IMR-90 (cell line): ENCODE data around the gene RNASE7. TPM values are rescaled to one million over a fixed set of nuclear protein-coding genes. Genes with fewer than 3 reads are reported as not detected.

Experiments used
- ATAC-seq: fragments of 200-7000 bp; cut with Tn5 transposase; 2 replicates; pipeline ENCODE4 v1.9.1; 2020; ENCODE audit warnings: low read depth, mild to moderate bottlenecking, moderate library complexity
- BruUV-seq: library from RNA; stranded (reverse); fragments of 400-500 nt; replicated peaks from 2 replicates; lab custom pipeline; 2021; lab: Mats Ljungman, UMichigan
- CTCF ChIA-PET: fragments of 300-600 bp; formaldehyde crosslinking; extraction: SDS; loops from one replicate; lab custom pipeline; 2021; ENCODE audit warnings: antibody characterized with exemption; lab: Yijun Ruan, JAX
- POLR2A ChIA-PET: fragments of 300-600 bp; sonication (Branson Sonifier 250); formaldehyde crosslinking; loops from one replicate; lab custom pipeline; 2022; ENCODE audit warnings: antibody characterized with exemption; ENCODE audit not compliant: unreplicated experiment; lab: Charles Lee
- DNase-seq: peaks from one replicate; pipeline ENCODE4 v3.0.0; 2013
- H2AFZ ChIP-seq: replicated peaks from 2 replicates; pipeline ENCODE3; 2013; ENCODE audit warnings: low read length, mild to moderate bottlenecking; ENCODE audit not compliant: poor library complexity
- H2AK5ac ChIP-seq: 2 replicates; pipeline ENCODE4 v1.6.1; 2013; ENCODE audit warnings: low read depth, low read length, inconsistent platforms
- H2AK9ac ChIP-seq: replicated peaks from 2 replicates; pipeline ENCODE3; 2013; ENCODE audit warnings: mild to moderate bottlenecking, low read depth, low read length, moderate library complexity; ENCODE audit not compliant: poor library complexity
- H2BK120ac ChIP-seq: 2 replicates; pipeline ENCODE4 v1.6.1; 2013; ENCODE audit warnings: low read depth, low read length, inconsistent platforms
- H2BK15ac ChIP-seq: 3 replicates; pipeline ENCODE4 v1.6.1; 2013; ENCODE audit warnings: low read depth, low read length, inconsistent platforms
- H2BK20ac ChIP-seq: 2 replicates; pipeline ENCODE4 v1.6.1; 2013; ENCODE audit warnings: low read depth, mild to moderate bottlenecking, inconsistent platforms, low read length, moderate library complexity
- H2BK5ac ChIP-seq: 2 replicates; pipeline ENCODE4 v1.6.1; 2013; ENCODE audit warnings: mild to moderate bottlenecking, low read depth, low read length, inconsistent platforms; ENCODE audit not compliant: poor library complexity, severe bottlenecking
- H3K14ac ChIP-seq: replicated peaks from 2 replicates; pipeline ENCODE4 v1.6.1; 2013; ENCODE audit warnings: low read depth, low read length, inconsistent platforms
- H3K18ac ChIP-seq: 2 replicates; pipeline ENCODE4 v1.6.1; 2013; ENCODE audit warnings: low read depth, low read length, control low read depth
- H3K23ac ChIP-seq: 2 replicates; pipeline ENCODE4 v1.6.1; 2013; ENCODE audit warnings: low read depth, low read length, inconsistent platforms
- H3K27ac ChIP-seq: 2 replicates; pipeline ENCODE4 v1.5.1; 2013; ENCODE audit warnings: mild to moderate bottlenecking, control low read depth, low read length; ENCODE audit not compliant: insufficient read depth
- H3K27me3 ChIP-seq: 2 replicates; pipeline ENCODE4 v1.6.1; 2013; ENCODE audit warnings: low read length; ENCODE audit not compliant: control insufficient read depth, insufficient read depth
- H3K36me3 ChIP-seq: 2 replicates; pipeline ENCODE4 v1.6.1; 2013; ENCODE audit warnings: low read length, mixed read lengths; ENCODE audit not compliant: control insufficient read depth, insufficient read depth
- H3K4ac ChIP-seq: 2 replicates; pipeline ENCODE4 v1.6.1; 2013; ENCODE audit warnings: low read depth, low read length, inconsistent platforms
- H3K4me1 ChIP-seq: 2 replicates; pipeline ENCODE4 v1.6.1; 2013; ENCODE audit warnings: low read length, mixed read lengths; ENCODE audit not compliant: control insufficient read depth, insufficient read depth
- H3K4me2 ChIP-seq: 2 replicates; pipeline ENCODE4 v1.6.1; 2013; ENCODE audit warnings: low read depth, mild to moderate bottlenecking, control low read depth, low read length, moderate library complexity
- H3K4me3 ChIP-seq: 2 replicates; pipeline ENCODE4 v1.5.1; 2013; ENCODE audit warnings: low read depth, mild to moderate bottlenecking, control low read depth, low read length, moderate library complexity; ENCODE audit not compliant: insufficient read depth
- H3K56ac ChIP-seq: 2 replicates; pipeline ENCODE4 v1.6.1; 2013; ENCODE audit warnings: low read length, inconsistent platforms; ENCODE audit not compliant: insufficient read depth; ENCODE audit errors: extremely low read depth
- H3K79me1 ChIP-seq, 2 experiments: 2 replicates each; pipeline ENCODE4 v1.6.1; 2013; ENCODE audit warnings: low read length in 2 of 2, inconsistent platforms in 1 of 2, low read depth in 1 of 2
- H3K9ac ChIP-seq: 2 replicates; pipeline ENCODE4 v1.6.1; 2013; ENCODE audit warnings: low read depth, low read length, control low read depth
- H3K9me1 ChIP-seq: 2 replicates; pipeline ENCODE4 v1.6.1; 2013; ENCODE audit warnings: low read length, inconsistent platforms; ENCODE audit not compliant: insufficient read depth
- H3K9me3 ChIP-seq: 2 replicates; pipeline ENCODE4 v1.6.1; 2013; ENCODE audit warnings: low read length; ENCODE audit not compliant: control insufficient read depth, insufficient read depth
- H4K20me1 ChIP-seq: 2 replicates; pipeline ENCODE4 v1.6.1; 2013; ENCODE audit warnings: low read length, inconsistent platforms; ENCODE audit not compliant: insufficient read depth
- H4K5ac ChIP-seq: 2 replicates; pipeline ENCODE4 v1.6.1; 2013; ENCODE audit warnings: mild to moderate bottlenecking, low read depth, low read length, control low read depth
- H4K8ac ChIP-seq, 2 experiments: 2 replicates each; pipeline ENCODE4 v1.6.1; 2013; ENCODE audit warnings: low read depth in 2 of 2, low read length in 2 of 2, control low read depth in 1 of 2, inconsistent platforms in 1 of 2
- H4K91ac ChIP-seq: 2 replicates; pipeline ENCODE4 v1.6.1; 2013; ENCODE audit warnings: low read depth, low read length, inconsistent platforms; ENCODE audit not compliant: insufficient read depth
- CEBPB ChIP-seq: IDR thresholded peaks from 2 replicates; pipeline ENCODE4 v1.6.1; 2012; ENCODE audit warnings: low read depth, low read length, improper control_type of control experiment
- ELK1 ChIP-seq: fragments of 150-350 bp; IDR thresholded peaks from 2 replicates; pipeline ENCODE4 v1.6.1; 2016; ENCODE audit warnings: low read depth, mild to moderate bottlenecking, low read length, moderate library complexity, borderline replicate concordance
- MAFK ChIP-seq: IDR thresholded peaks from 2 replicates; pipeline ENCODE4 v1.6.1; 2012; ENCODE audit warnings: low read depth, low read length, improper control_type of control experiment
- USF2 ChIP-seq: fragments of 150-350 bp; IDR thresholded peaks from 2 replicates; pipeline ENCODE4 v1.6.1; 2017; ENCODE audit warnings: mild to moderate bottlenecking, antibody characterized with exemption, low read length, low read depth
- WGBS, 2 experiments: methylation state at CpG; one replicate each; pipeline versions ENCODE4 v1.1.5 to v1.1.7; 2013; ENCODE audit warnings: missing lambda C conversion rate in 2 of 2; ENCODE audit not compliant: insufficient read length in 1 of 2; ENCODE audit errors: extremely low coverage in 2 of 2; 5-methylcytosine and 5-hydroxymethylcytosine counted together
- dilution Hi-C: fragments of 300-500 bp; cut with HindIII; formaldehyde crosslinking; loops from one replicate; pipeline ENCODE4 v1.14.3; 2018; ENCODE audit warnings: low sequenced_read_pairs; ENCODE audit not compliant: unreplicated experiment
- in situ Hi-C: fragments of 300-500 bp; cut with MboI; formaldehyde crosslinking; loops from 3 replicates; pipeline ENCODE4 v1.14.3; 2019; ENCODE audit warnings: low sequenced_read_pairs, inconsistent platforms, mixed read lengths
- intact Hi-C: fragments of 100-400 bp; cut with micrococcal nuclease; formaldehyde crosslinking; loops from 2 replicates; pipeline ENCODE4 v1.10.0; 2022
- polyA plus RNA-seq, 3 experiments: library from polyadenylated mRNA; depleted of rRNA; stranded (reverse); fragments of >200 nt; gene quantifications; 2 replicates each; pipeline ENCODE4 v1.2.3, GENCODE V29; 2012; ENCODE audit warnings: low replicate concordance in 1 of 3
- total RNA-seq: library from RNA; depleted of rRNA; stranded (reverse); fragments of >200 nt; gene quantifications from 2 replicates; pipeline ENCODE4 v1.2.3, GENCODE V29; 2012

RNASE7 gene
- total and polyA plus RNA-seq, 2 of the 4 experiments (the other 2 are of a cell fraction): not detected

- Histone ChIP-seq H3K23ac (no peak overlapping the region), H2BK120ac (no peak overlapping the region), H3K56ac (no peak overlapping the region), H3K27ac (no peak overlapping the region), H4K91ac (no peak overlapping the region), H2BK5ac (no peak overlapping the region), H4K8ac (no peak overlapping the region), H2BK20ac (no peak overlapping the region), H2AFZ (no peak overlapping the region), H3K18ac (no peak overlapping the region), H3K14ac (no peak overlapping the region), H3K36me3 (no peaks in the 10 kb centered on the region), H2AK5ac (no peak overlapping the region), H3K4ac (no peak overlapping the region), H2BK15ac (no peak overlapping the region), H3K9me3 (no peaks in the 10 kb centered on the region), H4K20me1 (no peaks in the 10 kb centered on the region), H4K5ac (no peak overlapping the region), H3K4me3 (no peak overlapping the region), H3K9me1 (no peaks in the 10 kb centered on the region), H3K9ac (no peak overlapping the region), H3K79me1 (no peaks in the 10 kb centered on the region), H3K4me1 (no peaks in the 10 kb centered on the region), H3K27me3 (peaks cover 32% of the 10 kb centered on the region), H3K4me2 (no peak overlapping the region), H2AK9ac (no peak overlapping the region)
- WGBS, 2 experiments: 93% methylated on average over 6 of the region's 28 CpGs; no CpG with 5 or more reads in 1 of the 2 experiments
- ChIA-PET CTCF (interaction anchor here (1.0 to 1.3 kb wide), 2 partner anchors 12 to 22 kb away, joined by 4 read pairs; no protein-coding TSS in a partner anchor), POLR2A (no interaction called here)
- TF ChIP-seq CEBPB: no peak
- TF ChIP-seq ELK1: no peak
- TF ChIP-seq USF2: no peak
- TF ChIP-seq MAFK: no peak
- in situ Hi-C loops (loop anchor here (5.0 kb wide), 1 partner anchor 85 kb away; the partner anchor contains the start of gene TMEM253), dilution Hi-C loops (no loop called here), intact Hi-C loops (no loop called here)
- no peak for ATAC-seq
- DNase-seq: no peak
- no TSS peak for BruUV-seq
Measured at GRCh38 chr14:21017528-21018245, 24.5 kb upstream of the RNASE7 start.
